GM23338 (cell line): ENCODE results near the gene HCAR1. TPM values are rescaled to one million over a fixed set of nuclear protein-coding genes. Genes with fewer than 3 reads are reported as not detected.

Experiments
- ATAC-seq: fragments of 200-7000 bp; cut with Tn5 transposase; 3 replicates; pipeline ENCODE4 v1.9.1; 2020
- DNase-seq: peaks from one replicate; pipeline ENCODE4 v3.0.0-alpha.2; 2015; ENCODE audit warnings: low spot score
- H2AFZ ChIP-seq: fragments of 200-600 bp; sonication (generic); 2 replicates; pipeline ENCODE4 v1.8.0; 2016; ENCODE audit warnings: antibody characterized with exemption, mild to moderate bottlenecking, moderate library complexity
- H3F3A ChIP-seq: fragments of 200-600 bp; sonication (generic); replicated peaks from 2 replicates; pipeline ENCODE4 v1.8.0; 2017; ENCODE audit warnings: antibody characterized with exemption, mixed run types, low read depth
- H3K27ac ChIP-seq: fragments of 200-600 bp; sonication (generic); 2 replicates; pipeline ENCODE4 v1.6.1; 2016; ENCODE audit warnings: low read depth
- H3K27me3 ChIP-seq: fragments of 200-600 bp; sonication (generic); 2 replicates; pipeline ENCODE4 v1.8.0; 2016; ENCODE audit warnings: mild to moderate bottlenecking, mixed run types, moderate library complexity; ENCODE audit not compliant: insufficient read depth
- H3K36me3 ChIP-seq: fragments of 200-600 bp; sonication (generic); 2 replicates; pipeline ENCODE4 v1.8.0; 2016; ENCODE audit warnings: mild to moderate bottlenecking; ENCODE audit not compliant: insufficient read depth
- H3K4me1 ChIP-seq: fragments of 200-600 bp; sonication (generic); 2 replicates; pipeline ENCODE4 v1.8.0; 2016; ENCODE audit warnings: mild to moderate bottlenecking, moderate library complexity; ENCODE audit not compliant: insufficient read depth
- H3K4me2 ChIP-seq: fragments of 200-600 bp; sonication (generic); 2 replicates; pipeline ENCODE4 v1.7.1; 2017; ENCODE audit warnings: mixed run types
- H3K4me3 ChIP-seq: fragments of 200-600 bp; sonication (generic); 2 replicates; pipeline ENCODE4 v1.6.1; 2016; ENCODE audit warnings: mixed run types
- H3K79me2 ChIP-seq: fragments of 200-600 bp; sonication (generic); replicated peaks from 2 replicates; pipeline ENCODE4 v1.8.0; 2017; ENCODE audit warnings: mild to moderate bottlenecking; ENCODE audit not compliant: insufficient read depth
- H3K9me2 ChIP-seq: fragments of 200-600 bp; sonication (generic); 2 replicates; pipeline ENCODE4 v1.8.0; 2017; ENCODE audit not compliant: insufficient read depth
- H4K20me1 ChIP-seq: fragments of 200-600 bp; sonication (generic); replicated peaks from 2 replicates; pipeline ENCODE4 v1.8.0; 2017; ENCODE audit warnings: mild to moderate bottlenecking; ENCODE audit not compliant: insufficient read depth
- H3K27ac Mint-ChIP-seq: 2 replicates; pipeline ENCODE4 v1.8.0; 2020; ENCODE audit warnings: inconsistent platforms, mild to moderate bottlenecking, moderate library complexity, mixed read lengths
- H3K27me3 Mint-ChIP-seq: 3 replicates; pipeline ENCODE4 v1.8.0; 2022; ENCODE audit warnings: low read depth, mild to moderate bottlenecking, moderate library complexity, mixed read lengths, inconsistent platforms; ENCODE audit not compliant: insufficient read depth, poor library complexity
- H3K36me3 Mint-ChIP-seq: 3 replicates; pipeline ENCODE4 v1.8.0; 2021; ENCODE audit warnings: low read depth, mild to moderate bottlenecking, inconsistent platforms, moderate library complexity, mixed read lengths
- H3K4me1 Mint-ChIP-seq: 3 replicates; pipeline ENCODE4 v1.8.0; 2020; ENCODE audit warnings: mild to moderate bottlenecking, inconsistent platforms, mixed read lengths
- H3K4me3 Mint-ChIP-seq: 3 replicates; pipeline ENCODE4 v1.8.0; 2021; ENCODE audit warnings: moderate library complexity, mild to moderate bottlenecking, inconsistent platforms, mixed read lengths
- H3K9me3 Mint-ChIP-seq: 3 replicates; pipeline ENCODE4 v1.8.0; 2020; ENCODE audit warnings: moderate library complexity, mild to moderate bottlenecking, inconsistent platforms, mixed read lengths
- CREB1 ChIP-seq: fragments of 250-450 bp; sonication (Bioruptor Pico); IDR thresholded peaks from 2 replicates; pipeline ENCODE4 v1.5.0; 2020; ENCODE audit warnings: low read depth, mild to moderate bottlenecking, moderate library complexity
- CTCF ChIP-seq, 2 experiments: fragments of 200-600 bp in 1 of 2; sonication (generic) in 1 of 2; conservative IDR thresholded peaks; 2 replicates each; pipeline versions ENCODE4 v1.5.1 to v1.6.1; 2016 to 2017; ENCODE audit warnings: antibody characterized with exemption in 2 of 2, low read depth in 2 of 2, mild to moderate bottlenecking in 2 of 2, moderate library complexity in 1 of 2
- ETS1 ChIP-seq: IDR thresholded peaks from 2 replicates; pipeline ENCODE4 v1.6.1; 2016; ENCODE audit warnings: antibody characterized with exemption
- EZH2 ChIP-seq: fragments of 200-600 bp; sonication (generic); IDR thresholded peaks from one replicate; pipeline ENCODE4 v1.8.0; 2017; ENCODE audit warnings: antibody characterized with exemption, mild to moderate bottlenecking, low read depth; ENCODE audit not compliant: unreplicated experiment
- EZH2phosphoT487 ChIP-seq: fragments of 200-600 bp; sonication (generic); IDR thresholded peaks from one replicate; pipeline ENCODE4 v1.8.1; 2018; ENCODE audit warnings: antibody characterized with exemption; ENCODE audit not compliant: unreplicated experiment
- JUNB ChIP-seq: IDR thresholded peaks from one replicate; pipeline ENCODE4 v1.6.1; 2016; ENCODE audit warnings: antibody characterized with exemption; ENCODE audit not compliant: unreplicated experiment
- NANOG ChIP-seq: IDR thresholded peaks from 2 replicates; pipeline ENCODE4 v1.6.1; 2016; ENCODE audit warnings: antibody characterized with exemption, borderline replicate concordance
- POLR2AphosphoS5 ChIP-seq: IDR thresholded peaks from 2 replicates; pipeline ENCODE4 v1.6.1; 2016; ENCODE audit warnings: antibody characterized with exemption, low read depth
- REST ChIP-seq: IDR thresholded peaks from one replicate; pipeline ENCODE4 v1.6.1; 2018; ENCODE audit warnings: antibody characterized with exemption; ENCODE audit not compliant: unreplicated experiment
- STAT1 ChIP-seq: IDR thresholded peaks from one replicate; pipeline ENCODE4 v1.6.1; 2016; ENCODE audit warnings: antibody characterized with exemption; ENCODE audit not compliant: unreplicated experiment
- ZNF114 ChIP-seq: fragments of 250-450 bp; sonication (Bioruptor Pico); IDR thresholded peaks from 2 replicates; pipeline ENCODE4 v1.5.0; 2020; ENCODE audit warnings: mild to moderate bottlenecking, moderate library complexity
- ZNF331 ChIP-seq: fragments of 250-450 bp; sonication (Bioruptor Pico); IDR thresholded peaks from 2 replicates; pipeline ENCODE4 v1.5.0; 2020; ENCODE audit warnings: low read depth, mild to moderate bottlenecking, moderate library complexity
- ZNF462 ChIP-seq: fragments of 250-450 bp; sonication (Bioruptor Pico); IDR thresholded peaks from 2 replicates; pipeline ENCODE4 v1.5.0; 2020; ENCODE audit warnings: mild to moderate bottlenecking, moderate library complexity
- polyA plus RNA-seq: library from polyadenylated mRNA; unstranded; fragments of >200 nt; fragmentation: Nextera tagmentation; extraction: Ambion mirVana; gene quantifications from 2 replicates; pipeline ENCODE4 v1.2.1, GENCODE V29; 2016
- total RNA-seq: library from RNA; depleted of rRNA; stranded (reverse); fragments of >200 nt; shearing (Covaris generic); gene quantifications from 2 replicates; pipeline ENCODE4 v1.2.3, GENCODE V29; 2014

Gene HCAR1
- total and polyA plus RNA-seq, 2 experiments from 2014 or later = 0.17 TPM; not detected in 1

GRCh38 chr12:122743895-122744525 is 13.4 kb upstream of the HCAR1 start:
- Mint-ChIP-seq H3K4me3 (no peak overlapping the region), H3K27ac (no peak overlapping the region), H3K27me3 (no peaks in the 10 kb centered on the region), H3K4me1 (no peaks in the 10 kb centered on the region), H3K9me3 (no peaks in the 10 kb centered on the region), H3K36me3 (no peaks in the 10 kb centered on the region)
- Histone ChIP-seq H3K4me1 (no peaks in the 10 kb centered on the region), H3K36me3 (no peaks in the 10 kb centered on the region), H3K27me3 (no peaks in the 10 kb centered on the region), H3K9me2 (no peaks in the 10 kb centered on the region), H3K4me3 (no peak overlapping the region), H3K27ac (no peak overlapping the region), H3F3A (no peaks in the 10 kb centered on the region), H3K4me2 (no peak overlapping the region), H3K79me2 (no peaks in the 10 kb centered on the region), H2AFZ (no peak overlapping the region), H4K20me1 (no peaks in the 10 kb centered on the region)
- ATAC-seq = no peak
- no peak for DNase-seq
- TF ChIP-seq ZNF331 (no peak), EZH2 (no peak), STAT1 (no peak), CTCF (conservative IDR thresholded peaks at IDR 0.05; ENCODE audit: low read depth in 2 of 2) (no peak), ZNF462 (CRISPR knock-in tag) (no peak), REST (no peak), NANOG (no peak), EZH2phosphoT487 (no peak), JUNB (no peak), ETS1 (no peak), POLR2AphosphoS5 (no peak), CREB1 (CRISPR knock-in tag) (no peak), ZNF114 (no peak)
